GM19452 (cell line): ENCODE measurements around the gene PBX2.
"Not testable (repeated sequence)": the region's sequence is repeated elsewhere in the genome, so short reads cannot be mapped to it uniquely, and the experiment has no call there.

Source experiments
- ATAC-seq: cut with Tn5 transposase; IDR thresholded peaks from one replicate; pipeline ENCODE4 v1.9.1; 2021; ENCODE audit not compliant: unreplicated experiment

The PBX2 gene

DNA sequence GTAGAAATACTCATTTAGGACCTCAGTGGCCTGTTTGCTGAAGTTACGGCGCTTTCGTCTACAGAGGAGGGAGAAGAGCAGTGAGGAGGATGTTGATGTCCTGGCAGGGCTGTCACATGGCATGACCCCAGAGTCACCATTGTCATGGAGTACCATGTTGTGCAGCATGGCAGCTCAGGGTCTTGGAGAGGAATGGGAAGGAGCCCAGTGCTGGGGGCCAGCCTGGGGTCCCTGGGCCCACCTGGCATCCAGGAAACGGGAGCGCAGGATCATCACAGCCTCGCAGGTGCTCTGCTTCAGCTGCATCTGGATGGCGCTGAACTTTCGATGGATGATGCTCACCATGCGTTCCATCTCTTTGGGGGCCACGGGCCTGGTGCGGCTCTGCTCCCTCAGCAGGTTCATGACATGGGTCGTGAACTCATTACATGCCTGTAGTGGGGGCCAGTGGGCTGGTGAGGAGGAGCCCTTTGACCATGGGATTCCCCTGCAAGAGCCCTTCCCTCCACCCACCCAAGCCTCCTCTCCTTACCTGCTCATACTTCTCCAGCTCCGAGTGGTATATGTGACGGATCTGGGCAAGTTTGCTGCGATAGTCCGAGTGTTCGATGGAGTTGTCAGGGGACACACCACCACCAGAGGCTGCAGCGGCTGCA lies 2.1 kb downstream of the PBX2 start:
- not testable (repeated sequence) for ATAC-seq

DNA sequence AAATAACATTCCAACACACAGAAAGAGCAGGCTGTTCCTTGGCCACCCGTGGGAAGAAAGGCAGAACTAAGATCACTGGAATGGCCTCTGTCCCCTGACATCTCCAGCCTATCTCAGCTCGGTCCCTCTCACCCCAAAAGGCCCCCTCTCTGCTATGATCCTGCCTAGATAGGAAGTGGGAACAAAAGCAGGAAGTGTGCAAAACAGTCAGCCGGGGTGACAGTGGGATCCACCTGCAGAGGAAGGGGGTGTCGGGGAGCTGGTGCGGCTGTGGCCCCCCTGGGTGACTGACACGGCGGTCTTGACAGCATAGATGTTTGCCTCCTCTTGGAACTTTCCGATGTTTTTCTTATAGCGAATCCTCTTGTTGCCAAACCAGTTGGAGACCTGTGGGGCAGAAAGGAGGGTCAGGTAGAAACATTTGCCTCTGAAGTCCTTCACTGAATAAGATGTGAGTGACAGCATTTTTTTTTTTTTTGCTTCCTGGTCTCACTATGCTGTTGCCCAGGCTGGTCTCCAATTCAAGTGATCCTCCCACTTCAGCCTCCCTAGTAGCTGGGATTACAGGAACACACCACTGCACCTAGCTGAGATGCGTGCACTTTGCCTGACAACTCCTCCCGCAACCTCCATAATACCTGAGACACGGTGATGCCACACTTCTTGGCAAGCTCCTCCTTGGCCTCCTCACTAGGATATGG lies 2.8 kb downstream of the PBX2 start:
- no peak for ATAC-seq

GRCh38 chr6:32186151-32186840 lies 3.7 kb downstream of the PBX2 start:
- not testable (repeated sequence) for ATAC-seq

DNA sequence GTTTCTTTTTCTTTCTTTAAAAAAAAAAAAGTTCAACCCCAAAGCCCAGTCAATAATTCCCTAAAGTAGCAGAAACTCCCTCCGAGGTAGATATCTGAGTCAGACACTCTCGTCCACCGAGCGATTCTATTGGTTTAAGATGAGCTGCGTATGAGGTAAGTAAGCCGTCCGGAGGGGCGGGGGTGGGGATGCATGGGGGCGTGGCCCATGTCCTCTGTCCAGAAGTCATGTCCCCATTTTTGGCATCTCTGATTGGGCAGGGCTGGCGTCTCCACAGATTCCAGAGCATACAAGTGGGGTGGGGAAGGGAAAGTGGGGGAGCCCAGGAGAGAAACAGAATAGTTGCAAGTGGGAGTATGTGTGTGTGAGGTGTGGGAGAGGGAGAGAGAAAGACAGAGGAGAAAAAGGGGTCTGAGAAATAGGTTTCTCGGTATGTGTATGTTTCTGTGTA lies 4.3 kb downstream of the PBX2 start:
- not testable (repeated sequence) for ATAC-seq

DNA sequence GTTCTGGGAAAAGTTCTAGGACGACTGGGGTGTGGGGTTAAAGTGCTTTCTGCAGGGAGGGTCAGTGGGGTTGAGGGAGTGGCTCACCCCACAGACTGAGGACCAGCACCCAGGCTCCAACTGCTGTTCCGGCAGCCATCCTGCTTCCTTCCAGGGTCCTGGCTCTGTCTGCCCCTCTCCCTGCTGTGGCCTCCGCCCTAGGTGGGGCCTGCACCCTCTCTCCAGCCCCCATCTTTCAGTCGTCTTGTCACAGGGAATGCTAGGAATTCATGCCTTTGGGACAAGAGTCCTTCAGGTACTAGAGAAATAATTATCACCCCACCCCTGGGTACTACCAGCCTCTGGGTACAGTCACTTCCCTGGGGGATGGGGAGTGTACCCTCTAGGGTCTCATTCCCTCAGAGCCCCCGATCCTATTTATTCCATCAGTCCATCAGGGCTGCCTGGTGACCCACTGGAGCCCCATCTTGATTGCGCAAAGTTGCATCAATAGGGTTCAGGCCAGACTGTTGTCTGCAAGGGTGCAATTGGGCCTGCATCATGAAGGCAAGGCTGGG lies 5.8 kb downstream of the PBX2 start, which contains the start of gene AGER:
Gene AGER (minus strand): TSS at position 170 of the 557 bp plus-strand sequence. CDS start 31 bp downstream, at position 139.
- no peak for ATAC-seq

DNA sequence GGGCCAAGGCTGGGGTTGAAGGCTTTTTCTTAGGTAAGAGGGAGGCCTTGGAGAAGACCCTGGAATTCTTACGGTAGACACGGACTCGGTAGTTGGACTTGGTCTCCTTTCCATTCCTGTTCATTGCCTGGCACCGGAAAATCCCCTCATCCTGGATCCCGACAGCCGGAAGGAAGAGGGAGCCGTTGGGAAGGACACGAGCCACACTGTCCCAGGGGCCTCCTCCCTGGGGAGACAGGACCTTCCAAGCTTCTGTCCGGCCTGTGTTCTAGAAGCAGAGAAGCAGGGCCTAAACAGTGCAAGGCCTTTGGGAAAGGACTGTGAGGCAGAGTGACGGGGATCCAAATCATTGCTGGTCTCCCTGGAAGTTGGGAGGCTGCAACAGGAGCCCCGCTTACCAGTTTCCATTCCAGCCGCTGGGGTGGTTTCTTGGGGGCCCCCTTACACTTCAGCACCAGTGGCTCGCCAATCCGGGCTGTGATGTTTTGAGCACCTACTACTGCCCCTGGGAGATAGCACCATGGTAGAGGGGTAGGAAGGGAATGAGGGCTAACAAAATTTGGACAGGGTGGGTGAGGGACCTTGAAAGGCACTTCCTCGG lies 6.4 kb downstream of the PBX2 start:
- no peak for ATAC-seq

- no peak for ATAC-seq
Observed at GRCh38 chr6:32183030-32183429, 7.0 kb downstream of the PBX2 start.

DNA sequence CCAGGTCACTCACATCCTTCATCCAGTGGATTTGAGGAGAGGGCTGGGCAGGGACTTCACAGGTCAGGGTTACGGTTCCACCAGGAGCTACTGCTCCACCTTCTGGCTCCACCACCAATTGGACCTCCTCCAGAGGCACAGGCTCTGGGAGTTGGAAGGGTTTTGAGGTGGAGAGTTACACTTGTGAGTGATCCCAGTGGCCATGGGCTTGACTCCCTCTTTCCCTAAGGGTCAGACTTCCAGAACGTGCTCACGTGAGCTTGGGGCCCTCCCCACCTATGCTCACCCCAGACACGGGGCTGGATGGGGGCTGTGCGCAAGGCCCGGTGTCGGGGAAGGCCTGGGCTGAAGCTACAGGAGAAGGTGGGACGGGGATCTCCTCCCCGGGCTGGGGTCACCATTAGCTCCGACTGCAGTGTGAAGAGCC lies 7.4 kb downstream of the PBX2 start:
- no peak for ATAC-seq

DNA sequence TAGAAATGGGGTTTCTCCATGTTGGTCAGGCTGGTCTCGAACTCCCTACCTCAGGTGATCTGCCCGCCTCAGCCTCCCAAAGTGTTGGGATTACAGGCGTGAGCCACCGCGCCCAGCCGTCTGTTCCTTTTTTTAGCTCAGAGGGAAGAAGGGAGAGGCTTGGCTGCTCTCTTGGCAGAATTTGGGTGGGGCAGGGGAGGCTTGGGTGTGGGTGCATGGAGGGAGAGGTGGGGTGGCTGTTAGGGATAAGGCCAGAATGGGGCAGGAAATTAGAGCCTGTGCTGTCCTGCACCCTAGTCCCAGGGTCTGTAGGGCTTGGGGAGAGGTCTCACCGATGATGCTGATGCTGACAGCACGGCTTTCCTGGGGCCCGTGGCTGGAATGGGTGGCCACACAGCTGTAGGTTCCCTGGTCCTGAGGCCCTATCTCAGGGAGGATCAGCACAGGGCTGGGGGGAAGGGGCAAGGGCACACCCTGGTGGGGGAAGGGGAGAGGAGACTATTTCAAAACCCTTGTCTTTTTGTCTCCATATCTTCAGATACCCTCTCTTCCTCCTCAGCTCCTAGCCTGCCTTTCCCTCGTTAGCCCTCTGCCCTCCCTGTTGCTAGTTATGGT lies 8.0 kb downstream of the PBX2 start:
- no peak for ATAC-seq

DNA sequence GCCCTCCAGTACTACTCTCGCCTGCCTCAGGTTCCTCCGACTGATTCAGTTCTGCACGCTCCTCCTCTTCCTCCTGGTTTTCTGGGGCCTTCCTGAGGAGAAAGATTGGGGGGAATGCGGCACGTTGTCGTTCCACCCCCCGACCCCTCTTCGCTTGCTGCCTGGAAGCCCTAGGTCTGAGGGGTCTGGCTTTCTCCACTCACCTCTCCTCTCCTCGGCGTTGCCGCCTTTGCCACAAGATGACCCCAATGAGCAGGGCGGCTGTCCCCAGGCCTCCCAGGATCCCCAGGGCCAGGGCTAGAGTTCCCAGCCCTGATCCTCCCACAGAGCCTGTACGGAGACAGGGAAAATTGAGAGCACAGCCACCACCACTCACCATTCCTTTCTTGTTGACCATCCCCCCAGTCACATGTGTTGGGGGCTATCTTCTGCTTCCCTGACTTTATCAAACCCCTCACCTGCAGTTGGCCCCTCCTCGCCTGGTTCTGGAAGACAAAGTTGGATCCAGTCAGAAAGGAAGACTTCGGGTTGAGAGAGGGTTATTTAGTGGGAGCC lies 8.8 kb downstream of the PBX2 start:
- no peak for ATAC-seq

GRCh38 chr6:32179766-32180405 lies 10.1 kb downstream of the PBX2 start:
- ATAC-seq = no peak

DNA sequence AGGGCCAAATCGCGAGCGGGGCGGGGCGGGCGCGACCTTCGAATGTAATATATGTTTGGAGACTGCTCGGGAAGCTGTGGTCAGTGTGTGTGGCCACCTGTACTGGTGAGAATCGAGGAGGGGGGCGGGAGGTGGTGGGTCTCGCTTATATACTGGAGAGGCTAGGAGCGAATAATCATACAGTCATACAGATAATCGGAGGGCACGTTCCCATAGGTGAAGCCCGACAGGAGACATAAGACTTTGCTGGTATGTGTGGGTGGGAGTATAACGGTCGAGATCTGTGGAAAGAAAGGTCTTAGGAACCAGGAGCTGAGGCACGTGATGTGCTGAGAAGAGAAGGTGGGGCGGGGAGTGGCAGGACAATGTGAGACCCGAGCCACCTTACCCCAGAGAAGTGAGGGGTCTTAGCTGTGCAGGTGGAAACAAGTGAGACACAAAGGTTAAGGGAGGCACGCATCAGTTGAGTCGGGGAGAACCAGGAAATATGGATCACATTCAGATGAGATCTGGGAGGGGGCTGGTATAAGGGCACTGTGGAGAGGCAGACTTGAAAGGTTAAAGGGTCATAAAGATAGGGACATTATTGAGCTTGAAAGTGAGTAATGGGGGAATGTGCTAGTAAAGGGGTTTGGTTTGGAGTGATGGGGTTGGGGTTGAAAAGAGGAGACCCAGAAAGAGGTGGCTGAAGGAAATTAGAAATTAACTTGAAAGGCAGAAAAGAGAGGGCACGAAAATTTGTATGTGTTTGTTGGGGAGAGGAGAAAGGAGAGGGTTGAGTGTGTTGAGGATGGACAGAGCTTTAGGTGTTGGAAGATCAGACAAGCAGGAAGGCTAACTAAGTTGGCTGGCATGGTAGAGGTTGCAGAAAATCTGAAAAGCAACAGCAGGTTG lies 11.2 kb downstream of the PBX2 start:
- ATAC-seq = no peak

- ATAC-seq = peak; percentile 76
Observed at GRCh38 chr6:32177788-32178546, 12.0 kb downstream of the PBX2 start, which contains the start of gene RNF5. Gene RNF5, plus strand, starts transcription at chr6:32178405. Its CDS starts 107 bp downstream, at chr6:32178512.

DNA sequence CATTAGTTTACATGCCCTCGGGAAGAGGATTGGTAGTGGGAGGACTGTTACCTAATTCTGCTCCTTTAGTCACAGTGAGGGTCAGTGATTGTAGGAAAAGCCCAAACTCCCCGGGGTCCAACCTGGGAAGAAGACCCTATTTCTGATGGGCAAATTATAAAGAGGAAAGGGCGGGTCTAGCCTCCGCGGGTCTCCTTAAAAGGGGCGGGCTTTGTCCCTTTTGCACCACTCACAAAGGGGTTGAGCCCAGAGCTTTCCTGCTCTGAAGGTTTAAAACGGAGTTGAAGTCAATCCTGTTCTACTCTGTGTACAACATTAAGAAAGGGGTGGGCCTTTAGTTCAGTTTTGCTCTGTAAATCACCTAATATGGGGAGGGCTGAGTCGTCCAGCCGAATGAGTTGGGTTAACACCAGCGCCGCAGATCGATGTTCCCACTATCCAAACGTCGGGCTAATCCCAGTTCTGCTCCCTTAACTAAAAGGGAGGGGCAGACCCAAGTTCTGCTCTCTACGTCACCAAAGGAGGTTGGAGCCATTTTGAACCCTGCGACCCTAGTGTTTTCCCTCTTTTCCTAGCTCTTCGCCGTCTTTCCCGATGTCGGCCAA lies 12.7 kb downstream of the PBX2 start:
- ATAC-seq = no peak

GRCh38 chr6:32176476-32177182 lies 13.4 kb downstream of the PBX2 start:
- ATAC-seq = no peak

DNA sequence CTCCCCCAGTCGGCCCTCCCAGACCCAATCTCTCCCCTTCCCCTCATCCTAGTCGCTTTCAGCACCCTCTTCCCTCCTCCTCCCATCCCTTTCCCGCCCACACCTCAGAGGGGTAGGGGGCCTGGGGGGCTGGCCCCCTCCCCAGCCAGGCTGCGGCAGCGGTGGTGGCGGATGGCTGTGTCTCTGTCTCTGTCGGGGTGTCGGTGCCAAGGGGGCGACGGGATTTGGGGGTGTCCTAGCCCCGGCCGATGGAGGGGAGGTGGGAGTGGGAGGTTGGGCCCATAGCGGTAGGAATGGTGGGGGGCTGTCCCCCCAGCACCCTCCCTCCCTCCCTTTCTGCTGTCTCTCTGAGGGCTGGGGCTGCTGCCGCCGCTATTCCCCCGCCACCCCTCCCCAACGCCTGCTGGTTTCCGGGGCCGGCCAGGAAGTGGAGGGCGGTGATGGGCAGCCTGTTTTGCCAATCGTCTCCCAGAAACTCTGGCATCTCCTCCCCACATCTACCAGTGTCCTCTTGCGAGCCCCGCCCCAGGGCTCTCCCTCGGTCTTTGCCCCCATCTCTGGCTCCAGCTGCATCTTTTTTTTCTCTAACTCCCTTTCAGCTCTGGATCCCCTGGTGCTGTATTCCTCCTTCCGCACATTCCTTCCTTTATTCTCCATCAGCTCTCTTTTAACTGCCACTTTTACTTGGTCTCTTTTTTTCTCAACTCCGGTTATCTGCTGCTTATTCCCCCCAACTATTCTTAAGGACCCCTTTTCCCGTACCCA lies 14.1 kb downstream of the PBX2 start, which contains the start of gene AGPAT1:
Gene AGPAT1 (minus strand): TSS at position 374 of the 765 bp plus-strand sequence. CDS start 4,588 bp downstream, outside the sequence.
- peak; percentile 52 for ATAC-seq
